H9 (cell line): ENCODE results near the gene KIF1A. TPM values are rescaled to one million over a fixed set of nuclear protein-coding genes. Genes with fewer than 3 reads are reported as not detected.

Experiments
- DNase-seq: peaks from one replicate; pipeline ENCODE4 v3.0.0-alpha.2; 2017
- H2AFZ ChIP-seq: one replicate; pipeline ENCODE4 v1.6.1; 2013; ENCODE audit warnings: mild to moderate bottlenecking, low read length, control low read depth, moderate library complexity
- H2AK5ac ChIP-seq: 2 replicates; pipeline ENCODE4 v1.6.1; 2013; ENCODE audit warnings: low read length, control low read depth, mixed read lengths; ENCODE audit not compliant: insufficient read length
- H2BK120ac ChIP-seq: one replicate; pipeline ENCODE4 v1.6.1; 2013; ENCODE audit warnings: low read depth, mild to moderate bottlenecking, low read length, control low read depth, inconsistent platforms; ENCODE audit not compliant: poor library complexity, severe bottlenecking
- H2BK12ac ChIP-seq: 2 replicates; pipeline ENCODE4 v1.6.1; 2013; ENCODE audit warnings: low read length, control low read depth, mixed read lengths, low read depth; ENCODE audit not compliant: insufficient read length
- H2BK15ac ChIP-seq: 2 replicates; pipeline ENCODE4 v1.6.1; 2013; ENCODE audit warnings: low read depth, low read length, control low read depth
- H2BK20ac ChIP-seq: one replicate; pipeline ENCODE4 v1.6.1; 2013; ENCODE audit warnings: low read depth, mild to moderate bottlenecking, low read length, control low read depth, inconsistent platforms; ENCODE audit not compliant: poor library complexity, severe bottlenecking
- H2BK5ac ChIP-seq: 2 replicates; pipeline ENCODE4 v1.6.1; 2013; ENCODE audit warnings: low read length, control low read depth, mixed read lengths; ENCODE audit not compliant: insufficient read length
- H3K14ac ChIP-seq: 2 replicates; pipeline ENCODE4 v1.6.1; 2013; ENCODE audit warnings: low read length, control low read depth; ENCODE audit not compliant: insufficient read depth
- H3K18ac ChIP-seq: 2 replicates; pipeline ENCODE4 v1.6.1; 2013; ENCODE audit warnings: low read depth, mild to moderate bottlenecking, mixed read lengths, low read length, control low read depth; ENCODE audit not compliant: insufficient read length
- H3K23ac ChIP-seq: 2 replicates; pipeline ENCODE4 v1.6.1; 2013; ENCODE audit warnings: low read length, control low read depth, mixed read lengths, low read depth; ENCODE audit not compliant: insufficient read length
- H3K23me2 ChIP-seq: 2 replicates; pipeline ENCODE4 v1.6.1; 2013; ENCODE audit warnings: low read depth, mild to moderate bottlenecking, mixed read lengths, low read length, control low read depth; ENCODE audit not compliant: insufficient read length, poor library complexity, severe bottlenecking
- H3K27ac ChIP-seq: 2 replicates; pipeline ENCODE4 v1.5.1; 2013; ENCODE audit warnings: low read length, control low read depth, mixed read lengths, low read depth; ENCODE audit not compliant: insufficient read length
- H3K27me3 ChIP-seq: 2 replicates; pipeline ENCODE4 v1.6.1; 2013; ENCODE audit warnings: low read length, control low read depth, inconsistent platforms; ENCODE audit not compliant: insufficient read depth
- H3K4ac ChIP-seq: 2 replicates; pipeline ENCODE4 v1.6.1; 2013; ENCODE audit warnings: low read depth, mild to moderate bottlenecking, control low read depth, inconsistent platforms, low read length, moderate library complexity
- H3K4me1 ChIP-seq: 2 replicates; pipeline ENCODE4 v1.6.1; 2013; ENCODE audit warnings: low read length, control low read depth, inconsistent platforms; ENCODE audit not compliant: insufficient read depth
- H3K4me2 ChIP-seq: 2 replicates; pipeline ENCODE4 v1.6.1; 2013; ENCODE audit warnings: low read length, control low read depth, mixed read lengths; ENCODE audit not compliant: insufficient read length, insufficient read depth
- H3K56ac ChIP-seq: 2 replicates; pipeline ENCODE4 v1.6.1; 2013; ENCODE audit warnings: low read depth, mild to moderate bottlenecking, mixed read lengths, low read length, control low read depth; ENCODE audit not compliant: insufficient read length
- H3K79me1 ChIP-seq: 2 replicates; pipeline ENCODE4 v1.6.1; 2013; ENCODE audit warnings: low read depth, mild to moderate bottlenecking, moderate library complexity, low read length, control low read depth, inconsistent platforms; ENCODE audit not compliant: insufficient read depth, poor library complexity, severe bottlenecking
- H3K79me2 ChIP-seq: 2 replicates; pipeline ENCODE4 v1.6.1; 2013; ENCODE audit warnings: low read length, control low read depth, inconsistent platforms; ENCODE audit not compliant: insufficient read depth
- H3K9ac ChIP-seq: 2 replicates; pipeline ENCODE4 v1.6.1; 2013; ENCODE audit warnings: low read length, control low read depth, mixed read lengths; ENCODE audit not compliant: insufficient read length; ENCODE audit errors: extremely low read depth
- H3K9me3 ChIP-seq: one replicate; pipeline ENCODE4 v1.6.1; 2013; ENCODE audit warnings: low read depth, low read length, inconsistent platforms; ENCODE audit not compliant: control insufficient read depth
- H3T11ph ChIP-seq: one replicate; pipeline ENCODE4 v1.6.1; 2013; ENCODE audit warnings: mild to moderate bottlenecking, low read length, control low read depth, inconsistent platforms
- H4K20me1 ChIP-seq: one replicate; pipeline ENCODE4 v1.6.1; 2013; ENCODE audit not compliant: control insufficient read depth, insufficient read length, insufficient read depth
- H4K5ac ChIP-seq: 2 replicates; pipeline ENCODE4 v1.6.1; 2013; ENCODE audit warnings: low read depth, mild to moderate bottlenecking, mixed read lengths, low read length, control low read depth; ENCODE audit not compliant: insufficient read length
- H4K8ac ChIP-seq: replicated peaks from 2 replicates; pipeline ENCODE4 v1.6.1; 2013; ENCODE audit warnings: low read length, control low read depth, mixed read lengths, low read depth; ENCODE audit not compliant: insufficient read length
- H4K91ac ChIP-seq: 2 replicates; pipeline ENCODE4 v1.6.1; 2013; ENCODE audit warnings: low read depth, mild to moderate bottlenecking, moderate library complexity, mixed read lengths, low read length, control low read depth; ENCODE audit not compliant: insufficient read length
- H3K27ac Mint-ChIP-seq, 3 experiments: 2 replicates in 2 of 3; 3 replicates in 1 of 3; pipeline ENCODE4 v1.8.0; 2020 to 2021; ENCODE audit warnings: mixed read lengths in 3 of 3, mild to moderate bottlenecking in 1 of 3, moderate library complexity in 1 of 3
- H3K27me3 Mint-ChIP-seq: 2 replicates; pipeline ENCODE4 v1.8.0; 2021; ENCODE audit warnings: low read depth, mild to moderate bottlenecking, moderate library complexity, mixed read lengths
- H3K36me3 Mint-ChIP-seq, 3 experiments: 2 replicates in 2 of 3; 3 replicates in 1 of 3; pipeline ENCODE4 v1.8.0; 2020 to 2021; ENCODE audit warnings: low read depth in 3 of 3, mixed read lengths in 3 of 3; ENCODE audit not compliant: insufficient read depth in 1 of 3
- H3K4me1 Mint-ChIP-seq, 2 experiments: 2 replicates each; pipeline ENCODE4 v1.8.0; 2020; ENCODE audit warnings: mixed read lengths in 2 of 2
- H3K4me3 Mint-ChIP-seq, 2 experiments: 2 replicates in 1 of 2; 3 replicates in 1 of 2; pipeline ENCODE4 v1.8.0; 2020 to 2021; ENCODE audit warnings: mild to moderate bottlenecking in 2 of 2, mixed read lengths in 2 of 2, moderate library complexity in 1 of 2
- H3K9me3 Mint-ChIP-seq, 2 experiments: 2 replicates in 1 of 2; 3 replicates in 1 of 2; pipeline ENCODE4 v1.8.0; 2020; ENCODE audit warnings: mild to moderate bottlenecking in 2 of 2, mixed read lengths in 2 of 2, moderate library complexity in 1 of 2
- CTCF ChIP-seq: fragments of 200-600 bp; sonication (generic); conservative IDR thresholded peaks from 3 replicates; pipeline ENCODE4 v1.8.0; 2021; ENCODE audit warnings: antibody characterized with exemption, mild to moderate bottlenecking
- WGBS: extraction: QIAGEN DNeasy Blood & Tissue Kit; methylation state at CpG from one replicate; pipeline ENCODE4 v1.1.7; 2013; ENCODE audit warnings: missing lambda C conversion rate, low lambda C conversion rate, mixed read lengths; ENCODE audit not compliant: insufficient read length; ENCODE audit errors: extremely low coverage; 5-methylcytosine and 5-hydroxymethylcytosine counted together
- total RNA-seq: library from RNA; stranded (reverse); gene quantifications from 2 replicates; pipeline ENCODE4 v1.2.1, GENCODE V29; 2021

KIF1A gene
- total RNA-seq, 1 experiment from 2014 or later: 204 TPM

GRCh38 chr2:240858321-240858720 lies 38.3 kb upstream of the KIF1A start:
- Mint-ChIP-seq H3K27me3 (no peaks in the 10 kb centered on the region; the same call in none of the 2 replicates), H3K4me1 (0 out of 4 replicates have a peak, but pooled peaks cover 0 to 6% of the 10 kb centered on the region in 2 experiments), H3K4me3 (no peak overlapping the region), H3K36me3 (no peaks in the 10 kb centered on the region; a peak in 2 of 7 replicates), H3K27ac (no peak overlapping the region), H3K9me3 (peaks cover 0 to 5% of the 10 kb centered on the region in 2 experiments; a peak in 2 of 5 replicates)
- no peak overlapping the region for H2AK5ac ChIP-seq
- no peak overlapping the region for H2BK120ac ChIP-seq
- H3K4ac ChIP-seq: no peak overlapping the region
- H3K9me3 ChIP-seq: no peaks in the 10 kb centered on the region
- H3T11ph ChIP-seq: no peak overlapping the region
- H3K79me1 ChIP-seq: no peaks in the 10 kb centered on the region
- WGBS: no CpG with 5 or more reads among the region's 13 CpGs
- no peaks in the 10 kb centered on the region for H4K20me1 ChIP-seq
- no peak overlapping the region for H3K18ac ChIP-seq
- no peak overlapping the region for H3K14ac ChIP-seq
- H2BK5ac ChIP-seq: no peak overlapping the region
- no peak for DNase-seq
- no peaks in the 10 kb centered on the region for H3K27me3 ChIP-seq
- H3K4me1 ChIP-seq: no peaks in the 10 kb centered on the region
- no peak overlapping the region for H3K23ac ChIP-seq
- H2BK20ac ChIP-seq: no peak overlapping the region
- no peaks in the 10 kb centered on the region for H3K23me2 ChIP-seq
- no peak overlapping the region for H4K91ac ChIP-seq
- H2BK12ac ChIP-seq: no peak overlapping the region
- no peak overlapping the region for H3K27ac ChIP-seq
- no peak overlapping the region for H3K9ac ChIP-seq
- no peaks in the 10 kb centered on the region for H3K79me2 ChIP-seq
- no peak overlapping the region for H4K5ac ChIP-seq
- no peak overlapping the region for H2AFZ ChIP-seq
- TF ChIP-seq CTCF: no peak
- no peak overlapping the region for H3K4me2 ChIP-seq
- H3K56ac ChIP-seq: no peak overlapping the region
- no peak overlapping the region for H2BK15ac ChIP-seq
- no peak overlapping the region for H4K8ac ChIP-seq
